Upper lobe of right lung (tissue), 1 donor: ENCODE data around the gene SCN2B. TPM values are rescaled to one million over a fixed set of nuclear protein-coding genes. Genes with fewer than 3 reads are reported as not detected.
A peak's percentile ranks its signal among the peaks of the same experiment; 100 is the strongest.

Experiments
- ATAC-seq: fragments of 200-7000 bp; cut with Tn5 transposase; one replicate; pipeline ENCODE4 v1.9.1; 2020; ENCODE audit warnings: mild to moderate bottlenecking, moderate library complexity
- DNase-seq: peaks from one replicate; pipeline ENCODE4 v3.0.0-alpha.2; 2020
- H3K27ac ChIP-seq: fragments of 200-600 bp; one replicate; pipeline ENCODE4 v1.8.0; 2022
- H3K27me3 ChIP-seq: fragments of 200-600 bp; one replicate; pipeline ENCODE4 v1.8.0; 2022; ENCODE audit warnings: mild to moderate bottlenecking
- H3K36me3 ChIP-seq: fragments of 200-600 bp; one replicate; pipeline ENCODE4 v1.8.0; 2022
- H3K4me1 ChIP-seq: fragments of 200-600 bp; one replicate; pipeline ENCODE4 v1.8.0; 2022
- H3K4me3 ChIP-seq: fragments of 200-600 bp; one replicate; pipeline ENCODE4 v1.8.0; 2022; ENCODE audit warnings: mild to moderate bottlenecking
- H3K9me3 ChIP-seq: fragments of 200-600 bp; one replicate; pipeline ENCODE4 v1.8.0; 2022
- intact Hi-C: fragments of 100-400 bp; cut with DNase I; formaldehyde crosslinking; loops from one replicate; pipeline ENCODE4 v1.11.0; 2022
- total RNA-seq: library from RNA; stranded (reverse); fragmentation: NEBNext Ultra II Directional; extraction: Animal tissue kit (Norgen Biotek cat#: 25700); gene quantifications from one replicate; pipeline ENCODE4 v1.2.1, GENCODE V29; 2021
- TF ChIP-seq, protein P1 (sequence below): fragments of 200-600 bp; IDR thresholded peaks from one replicate; pipeline ENCODE4 v1.8.0; 2022; ENCODE audit warnings: antibody characterized with exemption
- donor health status: DM: no; HTN: yes; CAD: no; lungs with severe emphysema.

Gene SCN2B
- total RNA-seq, 1 donor from 2014 or later = 2.5 TPM

DNA sequence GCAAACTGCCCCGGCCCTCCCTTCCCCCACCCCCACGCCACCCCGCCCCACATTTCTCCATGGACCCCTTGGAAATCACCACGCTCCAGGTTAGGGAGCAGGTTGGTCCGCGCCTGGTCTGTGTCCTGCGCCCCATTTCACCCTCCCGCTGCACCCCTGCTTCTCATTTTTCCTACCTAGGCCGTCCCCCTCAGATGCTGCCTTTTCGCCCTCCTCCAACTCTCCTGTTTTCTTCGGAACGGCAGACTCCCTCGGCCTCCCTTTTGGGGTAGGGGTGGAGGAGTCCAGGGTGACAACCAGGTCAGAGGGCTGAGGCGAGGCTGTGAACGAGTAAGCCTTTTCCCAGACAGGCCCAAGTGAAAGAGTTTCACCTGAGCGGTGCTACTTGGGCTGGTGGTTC lies 22.9 kb downstream of the SCN2B start:
- no peak for DNase-seq
- no peaks in the 10 kb centered on the region for H3K9me3 ChIP-seq
- no peak overlapping the region for H3K27ac ChIP-seq
- peaks cover 52% of the 10 kb centered on the region for H3K27me3 ChIP-seq
- no peaks in the 10 kb centered on the region for H3K4me1 ChIP-seq
- no peaks in the 10 kb centered on the region for H3K36me3 ChIP-seq
- intact Hi-C loops = no loop called here
- peak overlapping the region; percentile 53 for H3K4me3 ChIP-seq
- TF ChIP-seq, protein P1, sequence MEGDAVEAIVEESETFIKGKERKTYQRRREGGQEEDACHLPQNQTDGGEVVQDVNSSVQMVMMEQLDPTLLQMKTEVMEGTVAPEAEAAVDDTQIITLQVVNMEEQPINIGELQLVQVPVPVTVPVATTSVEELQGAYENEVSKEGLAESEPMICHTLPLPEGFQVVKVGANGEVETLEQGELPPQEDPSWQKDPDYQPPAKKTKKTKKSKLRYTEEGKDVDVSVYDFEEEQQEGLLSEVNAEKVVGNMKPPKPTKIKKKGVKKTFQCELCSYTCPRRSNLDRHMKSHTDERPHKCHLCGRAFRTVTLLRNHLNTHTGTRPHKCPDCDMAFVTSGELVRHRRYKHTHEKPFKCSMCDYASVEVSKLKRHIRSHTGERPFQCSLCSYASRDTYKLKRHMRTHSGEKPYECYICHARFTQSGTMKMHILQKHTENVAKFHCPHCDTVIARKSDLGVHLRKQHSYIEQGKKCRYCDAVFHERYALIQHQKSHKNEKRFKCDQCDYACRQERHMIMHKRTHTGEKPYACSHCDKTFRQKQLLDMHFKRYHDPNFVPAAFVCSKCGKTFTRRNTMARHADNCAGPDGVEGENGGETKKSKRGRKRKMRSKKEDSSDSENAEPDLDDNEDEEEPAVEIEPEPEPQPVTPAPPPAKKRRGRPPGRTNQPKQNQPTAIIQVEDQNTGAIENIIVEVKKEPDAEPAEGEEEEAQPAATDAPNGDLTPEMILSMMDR = no peak
- no peak for ATAC-seq

DNA sequence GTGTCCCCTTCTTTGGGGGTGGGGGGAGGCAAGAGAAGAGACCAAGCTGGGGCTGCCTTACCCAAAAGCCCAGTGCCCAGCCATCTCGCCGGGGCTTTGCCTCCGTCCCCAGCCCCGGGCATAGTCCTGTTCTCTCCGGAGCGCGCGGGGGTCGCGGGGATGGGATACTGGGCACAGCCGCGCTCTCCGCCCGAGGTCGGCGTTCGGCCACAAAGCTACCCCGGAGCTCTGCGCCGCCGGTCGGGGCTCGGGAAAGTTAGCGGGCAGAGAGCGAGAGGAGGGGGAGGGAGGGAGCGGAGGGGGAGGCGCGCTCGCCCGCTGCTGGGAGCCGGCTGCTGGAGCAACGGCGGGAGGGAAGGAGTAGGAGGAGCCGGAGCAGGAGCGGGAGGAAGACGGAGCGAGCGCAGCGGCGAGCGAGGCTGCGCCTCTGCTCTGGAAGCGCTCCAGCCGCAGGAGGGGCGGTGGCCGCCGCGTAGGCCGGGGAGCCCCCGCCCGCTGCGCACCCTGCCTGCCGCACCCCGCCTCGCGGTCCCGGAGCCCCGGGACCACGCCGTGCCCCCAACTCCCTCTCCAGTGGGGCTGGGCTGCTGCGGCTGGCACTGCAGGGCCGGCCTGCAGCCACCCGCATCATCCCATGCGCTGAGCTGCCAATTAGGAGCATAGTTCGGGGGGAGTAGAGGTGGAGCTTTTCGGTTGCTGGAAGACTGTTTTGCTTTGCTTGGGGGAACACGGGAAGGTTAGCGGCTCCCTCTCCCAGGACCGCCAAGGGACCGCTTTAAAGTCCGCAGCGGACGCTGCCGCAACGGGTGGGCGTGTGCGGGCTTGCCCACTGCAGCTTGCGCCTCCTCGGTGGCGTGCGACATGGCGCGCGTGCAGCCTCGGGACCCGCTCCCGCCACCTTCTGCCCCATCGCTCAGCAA lies 23.6 kb downstream of the SCN2B start, which contains the start of gene SCN4B:
Gene SCN4B (minus strand): TSS at position 272 of the 920 bp plus-strand sequence. CDS start 150 bp downstream, at position 122.
- intact Hi-C loops = no loop called here
- DNase-seq (peak; percentile 82), ATAC-seq (peak; percentile 83)
- H3K36me3 ChIP-seq = no peaks in the 10 kb centered on the region
- TF ChIP-seq, protein P1 = no peak
- peak within 1 kb of the TSS; percentile 53 for H3K4me3 ChIP-seq
- H3K4me1 ChIP-seq = no peaks in the 10 kb centered on the region
- no peaks in the 10 kb centered on the region for H3K9me3 ChIP-seq
- no peak within 1 kb of the TSS for H3K27ac ChIP-seq
- H3K27me3 ChIP-seq = peaks cover 52% of the 10 kb centered on the region

- no peaks in the 10 kb centered on the region for H3K9me3 ChIP-seq
- TF ChIP-seq, protein P1 = no peak
- no peak overlapping the region for H3K27ac ChIP-seq
- intact Hi-C loops = no loop called here
- no peaks in the 10 kb centered on the region for H3K4me1 ChIP-seq
- peaks cover 49% of the 10 kb centered on the region for H3K27me3 ChIP-seq
- ATAC-seq = no peak
- no peak for DNase-seq
- H3K36me3 ChIP-seq = no peaks in the 10 kb centered on the region
- peak overlapping the region; percentile 53 for H3K4me3 ChIP-seq
These were observed 24.4 kb downstream of the SCN2B start for GRCh38 chr11:118152020-118152551.

DNA sequence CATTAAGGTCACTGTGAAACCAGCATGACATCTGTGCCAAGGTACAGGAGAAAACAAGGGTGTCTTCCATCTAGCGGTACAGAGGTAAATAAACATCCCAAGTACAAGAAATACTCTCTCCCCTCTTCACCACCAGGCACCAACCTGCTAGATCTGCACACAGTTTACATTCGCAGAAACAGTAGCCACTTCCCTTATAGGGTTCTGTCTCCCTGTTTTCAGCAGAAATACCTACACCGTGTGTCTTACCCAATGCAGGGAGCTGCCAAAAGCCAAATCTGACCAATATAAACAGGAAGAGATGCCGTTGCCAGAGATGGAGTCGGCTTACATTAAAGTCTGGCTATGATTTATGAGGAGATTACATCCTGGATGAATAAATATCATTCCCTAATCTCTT lies 25.0 kb downstream of the SCN2B start:
- Histone ChIP-seq H3K4me3 (no peak overlapping the region), H3K36me3 (no peaks in the 10 kb centered on the region), H3K27me3 (peaks cover 43% of the 10 kb centered on the region), H3K9me3 (no peaks in the 10 kb centered on the region), H3K4me1 (no peaks in the 10 kb centered on the region), H3K27ac (no peak overlapping the region)
- TF ChIP-seq, protein P1 = no peak
- DNase-seq (no peak), ATAC-seq (no peak)
- intact Hi-C loops = no loop called here

- Histone ChIP-seq H3K4me1 (no peaks in the 10 kb centered on the region), H3K27me3 (peaks cover 30% of the 10 kb centered on the region), H3K4me3 (no peak overlapping the region), H3K9me3 (no peaks in the 10 kb centered on the region), H3K36me3 (no peaks in the 10 kb centered on the region), H3K27ac (no peak overlapping the region)
- intact Hi-C loops = no loop called here
- no peak for ATAC-seq
- no peak for DNase-seq
- TF ChIP-seq, protein P1 = no peak
These were observed 26.9 kb downstream of the SCN2B start for GRCh38 chr11:118149493-118149892.
